ENCODE results near the gene TM4SF4. TPM values are rescaled to one million over a fixed set of nuclear protein-coding genes. Genes with fewer than 3 reads are reported as not detected.

Gene TM4SF4
- total RNA-seq, 1 experiment from 2014 or later, result 1.4 TPM

DNA sequence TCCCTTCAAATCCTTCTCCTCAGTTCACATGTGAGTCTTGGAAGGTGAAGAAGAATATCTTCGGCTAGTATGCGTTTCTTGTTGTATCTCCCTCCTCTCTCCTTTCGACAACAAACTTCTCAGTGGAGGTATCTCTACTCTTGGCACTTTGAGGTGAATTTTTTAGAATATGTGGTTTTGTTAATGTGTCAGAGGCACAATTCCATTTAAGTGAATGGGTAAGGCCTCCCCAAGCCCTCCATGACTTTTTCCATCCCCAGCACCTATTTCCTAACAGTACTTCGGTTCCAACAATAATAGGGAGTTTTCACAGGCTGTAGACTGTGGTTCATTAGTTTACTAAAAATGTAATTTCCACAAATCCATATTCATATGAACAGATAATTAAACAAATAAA, 74.2 kb downstream of the TM4SF4 start (continued):
- TF ChIP-seq, protein P1, sequence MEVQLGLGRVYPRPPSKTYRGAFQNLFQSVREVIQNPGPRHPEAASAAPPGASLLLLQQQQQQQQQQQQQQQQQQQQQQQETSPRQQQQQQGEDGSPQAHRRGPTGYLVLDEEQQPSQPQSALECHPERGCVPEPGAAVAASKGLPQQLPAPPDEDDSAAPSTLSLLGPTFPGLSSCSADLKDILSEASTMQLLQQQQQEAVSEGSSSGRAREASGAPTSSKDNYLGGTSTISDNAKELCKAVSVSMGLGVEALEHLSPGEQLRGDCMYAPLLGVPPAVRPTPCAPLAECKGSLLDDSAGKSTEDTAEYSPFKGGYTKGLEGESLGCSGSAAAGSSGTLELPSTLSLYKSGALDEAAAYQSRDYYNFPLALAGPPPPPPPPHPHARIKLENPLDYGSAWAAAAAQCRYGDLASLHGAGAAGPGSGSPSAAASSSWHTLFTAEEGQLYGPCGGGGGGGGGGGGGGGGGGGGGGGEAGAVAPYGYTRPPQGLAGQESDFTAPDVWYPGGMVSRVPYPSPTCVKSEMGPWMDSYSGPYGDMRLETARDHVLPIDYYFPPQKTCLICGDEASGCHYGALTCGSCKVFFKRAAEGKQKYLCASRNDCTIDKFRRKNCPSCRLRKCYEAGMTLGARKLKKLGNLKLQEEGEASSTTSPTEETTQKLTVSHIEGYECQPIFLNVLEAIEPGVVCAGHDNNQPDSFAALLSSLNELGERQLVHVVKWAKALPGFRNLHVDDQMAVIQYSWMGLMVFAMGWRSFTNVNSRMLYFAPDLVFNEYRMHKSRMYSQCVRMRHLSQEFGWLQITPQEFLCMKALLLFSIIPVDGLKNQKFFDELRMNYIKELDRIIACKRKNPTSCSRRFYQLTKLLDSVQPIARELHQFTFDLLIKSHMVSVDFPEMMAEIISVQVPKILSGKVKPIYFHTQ (CRISPR knock-in tag; IDR thresholded peaks at IDR 0.05), result no peak
- TF ChIP-seq, protein P2, sequence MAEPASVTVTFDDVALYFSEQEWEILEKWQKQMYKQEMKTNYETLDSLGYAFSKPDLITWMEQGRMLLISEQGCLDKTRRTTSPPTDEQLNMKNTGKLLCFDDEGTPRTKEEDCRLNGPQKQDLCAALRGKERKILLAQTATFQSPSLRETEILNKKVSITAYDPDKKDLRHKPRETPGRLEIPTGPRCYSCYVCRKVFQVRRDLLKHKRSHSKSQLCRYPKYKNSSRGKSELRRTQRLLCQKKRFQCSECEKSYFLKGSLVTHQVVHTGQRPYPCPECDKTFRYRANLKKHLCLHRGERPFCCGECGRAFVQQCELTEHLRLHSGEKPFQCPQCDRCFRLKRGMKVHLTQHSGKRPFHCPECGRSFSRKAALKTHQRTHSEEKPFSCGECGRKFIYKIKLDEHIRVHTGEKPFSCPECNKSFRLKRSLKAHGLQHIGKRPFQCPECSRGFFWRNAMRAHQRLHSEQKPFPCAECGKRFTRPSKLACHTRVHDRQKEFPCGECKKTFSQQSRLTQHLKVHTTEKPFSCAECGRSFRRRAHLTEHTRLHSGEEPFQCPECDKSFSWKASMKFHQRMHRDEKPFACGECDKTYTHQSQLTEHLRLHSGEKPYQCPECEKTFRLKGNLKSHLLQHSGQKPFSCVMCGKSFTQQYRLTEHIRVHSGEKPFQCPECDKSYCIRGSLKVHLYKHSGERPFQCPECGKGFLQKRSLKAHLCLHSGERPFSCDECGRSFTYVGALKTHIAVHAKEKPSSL (CRISPR knock-in tag; conservative IDR thresholded peaks at IDR 0.05), result no peak
- TF ChIP-seq, protein P3, sequence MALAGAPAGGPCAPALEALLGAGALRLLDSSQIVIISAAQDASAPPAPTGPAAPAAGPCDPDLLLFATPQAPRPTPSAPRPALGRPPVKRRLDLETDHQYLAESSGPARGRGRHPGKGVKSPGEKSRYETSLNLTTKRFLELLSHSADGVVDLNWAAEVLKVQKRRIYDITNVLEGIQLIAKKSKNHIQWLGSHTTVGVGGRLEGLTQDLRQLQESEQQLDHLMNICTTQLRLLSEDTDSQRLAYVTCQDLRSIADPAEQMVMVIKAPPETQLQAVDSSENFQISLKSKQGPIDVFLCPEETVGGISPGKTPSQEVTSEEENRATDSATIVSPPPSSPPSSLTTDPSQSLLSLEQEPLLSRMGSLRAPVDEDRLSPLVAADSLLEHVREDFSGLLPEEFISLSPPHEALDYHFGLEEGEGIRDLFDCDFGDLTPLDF (CRISPR knock-in tag; IDR thresholded peaks at IDR 0.05), result no peak
- TF ChIP-seq ZNF138 (CRISPR knock-in tag; conservative IDR thresholded peaks at IDR 0.05), result no peak
- TF ChIP-seq ZNF219 (CRISPR knock-in tag; IDR thresholded peaks at IDR 0.05; ENCODE audit: borderline replicate concordance), result no peak
- TF ChIP-seq, protein P4, sequence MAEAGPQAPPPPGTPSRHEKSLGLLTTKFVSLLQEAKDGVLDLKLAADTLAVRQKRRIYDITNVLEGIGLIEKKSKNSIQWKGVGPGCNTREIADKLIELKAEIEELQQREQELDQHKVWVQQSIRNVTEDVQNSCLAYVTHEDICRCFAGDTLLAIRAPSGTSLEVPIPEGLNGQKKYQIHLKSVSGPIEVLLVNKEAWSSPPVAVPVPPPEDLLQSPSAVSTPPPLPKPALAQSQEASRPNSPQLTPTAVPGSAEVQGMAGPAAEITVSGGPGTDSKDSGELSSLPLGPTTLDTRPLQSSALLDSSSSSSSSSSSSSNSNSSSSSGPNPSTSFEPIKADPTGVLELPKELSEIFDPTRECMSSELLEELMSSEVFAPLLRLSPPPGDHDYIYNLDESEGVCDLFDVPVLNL (CRISPR knock-in tag; IDR thresholded peaks at IDR 0.05; ENCODE audit: borderline replicate concordance, low read depth), result no peak
- TF ChIP-seq CREM (CRISPR knock-in tag; IDR thresholded peaks at IDR 0.05), result no peak
- TF ChIP-seq HMGA2 (CRISPR knock-in tag; IDR thresholded peaks at IDR 0.05), result no peak
- TF ChIP-seq NFATC4 (CRISPR knock-in tag; IDR thresholded peaks at IDR 0.05), result no peak
- TF ChIP-seq, protein P5, sequence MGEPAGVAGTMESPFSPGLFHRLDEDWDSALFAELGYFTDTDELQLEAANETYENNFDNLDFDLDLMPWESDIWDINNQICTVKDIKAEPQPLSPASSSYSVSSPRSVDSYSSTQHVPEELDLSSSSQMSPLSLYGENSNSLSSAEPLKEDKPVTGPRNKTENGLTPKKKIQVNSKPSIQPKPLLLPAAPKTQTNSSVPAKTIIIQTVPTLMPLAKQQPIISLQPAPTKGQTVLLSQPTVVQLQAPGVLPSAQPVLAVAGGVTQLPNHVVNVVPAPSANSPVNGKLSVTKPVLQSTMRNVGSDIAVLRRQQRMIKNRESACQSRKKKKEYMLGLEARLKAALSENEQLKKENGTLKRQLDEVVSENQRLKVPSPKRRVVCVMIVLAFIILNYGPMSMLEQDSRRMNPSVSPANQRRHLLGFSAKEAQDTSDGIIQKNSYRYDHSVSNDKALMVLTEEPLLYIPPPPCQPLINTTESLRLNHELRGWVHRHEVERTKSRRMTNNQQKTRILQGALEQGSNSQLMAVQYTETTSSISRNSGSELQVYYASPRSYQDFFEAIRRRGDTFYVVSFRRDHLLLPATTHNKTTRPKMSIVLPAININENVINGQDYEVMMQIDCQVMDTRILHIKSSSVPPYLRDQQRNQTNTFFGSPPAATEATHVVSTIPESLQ (CRISPR knock-in tag; IDR thresholded peaks at IDR 0.05), result no peak
- TF ChIP-seq, protein P6, sequence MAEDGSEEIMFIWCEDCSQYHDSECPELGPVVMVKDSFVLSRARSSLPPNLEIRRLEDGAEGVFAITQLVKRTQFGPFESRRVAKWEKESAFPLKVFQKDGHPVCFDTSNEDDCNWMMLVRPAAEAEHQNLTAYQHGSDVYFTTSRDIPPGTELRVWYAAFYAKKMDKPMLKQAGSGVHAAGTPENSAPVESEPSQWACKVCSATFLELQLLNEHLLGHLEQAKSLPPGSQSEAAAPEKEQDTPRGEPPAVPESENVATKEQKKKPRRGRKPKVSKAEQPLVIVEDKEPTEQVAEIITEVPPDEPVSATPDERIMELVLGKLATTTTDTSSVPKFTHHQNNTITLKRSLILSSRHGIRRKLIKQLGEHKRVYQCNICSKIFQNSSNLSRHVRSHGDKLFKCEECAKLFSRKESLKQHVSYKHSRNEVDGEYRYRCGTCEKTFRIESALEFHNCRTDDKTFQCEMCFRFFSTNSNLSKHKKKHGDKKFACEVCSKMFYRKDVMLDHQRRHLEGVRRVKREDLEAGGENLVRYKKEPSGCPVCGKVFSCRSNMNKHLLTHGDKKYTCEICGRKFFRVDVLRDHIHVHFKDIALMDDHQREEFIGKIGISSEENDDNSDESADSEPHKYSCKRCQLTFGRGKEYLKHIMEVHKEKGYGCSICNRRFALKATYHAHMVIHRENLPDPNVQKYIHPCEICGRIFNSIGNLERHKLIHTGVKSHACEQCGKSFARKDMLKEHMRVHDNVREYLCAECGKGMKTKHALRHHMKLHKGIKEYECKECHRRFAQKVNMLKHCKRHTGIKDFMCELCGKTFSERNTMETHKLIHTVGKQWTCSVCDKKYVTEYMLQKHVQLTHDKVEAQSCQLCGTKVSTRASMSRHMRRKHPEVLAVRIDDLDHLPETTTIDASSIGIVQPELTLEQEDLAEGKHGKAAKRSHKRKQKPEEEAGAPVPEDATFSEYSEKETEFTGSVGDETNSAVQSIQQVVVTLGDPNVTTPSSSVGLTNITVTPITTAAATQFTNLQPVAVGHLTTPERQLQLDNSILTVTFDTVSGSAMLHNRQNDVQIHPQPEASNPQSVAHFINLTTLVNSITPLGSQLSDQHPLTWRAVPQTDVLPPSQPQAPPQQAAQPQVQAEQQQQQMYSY (CRISPR knock-in tag; IDR thresholded peaks at IDR 0.05), result no peak

DNA sequence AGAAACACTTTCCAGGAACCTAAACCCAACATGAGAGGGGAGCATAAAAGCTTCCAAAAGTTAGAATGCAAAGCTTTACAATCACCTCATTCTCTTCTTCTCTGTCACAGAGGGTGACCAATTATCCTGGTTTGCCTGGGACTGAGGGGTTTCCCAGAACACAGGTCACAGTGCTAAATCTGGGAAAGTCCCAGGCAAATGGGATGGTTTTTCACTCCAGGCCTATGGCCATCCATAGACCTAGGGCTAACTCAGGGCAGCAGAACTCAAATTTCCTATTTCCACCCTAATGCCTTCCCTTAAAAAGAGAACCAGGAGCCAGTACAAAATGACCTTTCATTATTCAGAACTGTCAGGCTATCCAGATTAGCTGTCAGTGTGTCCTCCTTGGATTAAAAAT, 77.0 kb downstream of the TM4SF4 start:
- Mint-ChIP-seq H3K27me3 (ENCODE audit: low read depth) (no peaks in the 10 kb centered on the region), H3K4me3 (no peak overlapping the region), H3K36me3 (no peaks in the 10 kb centered on the region), H3K9me3 (no peaks in the 10 kb centered on the region), H3K4me1 (peaks cover 43% of the 10 kb centered on the region), H3K27ac (no peak overlapping the region)
- ChIA-PET CTCF (interaction anchor here (0.7 kb wide), 1 partner anchor 17 kb away, joined by 3 read pairs; no protein-coding TSS in a partner anchor), POLR2A (no interaction called here)
- no peak for ATAC-seq
- no peak for DNase-seq (ENCODE audit: low spot score)
- TF ChIP-seq NR1H2 (CRISPR knock-in tag; IDR thresholded peaks at IDR 0.05) (no peak), FOXP1 (CRISPR knock-in tag; IDR thresholded peaks at IDR 0.05; ENCODE audit: borderline replicate concordance) (no peak), ZNF317 (CRISPR knock-in tag; IDR thresholded peaks at IDR 0.05; ENCODE audit: borderline replicate concordance, low read depth) (no peak), ELF4 (CRISPR knock-in tag; IDR thresholded peaks at IDR 0.05; ENCODE audit: low read depth) (no peak), TP53 (CRISPR knock-in tag; IDR thresholded peaks at IDR 0.05) (no peak), TEAD1 (CRISPR knock-in tag; IDR thresholded peaks at IDR 0.05) (no peak), IRF2 (CRISPR knock-in tag; IDR thresholded peaks at IDR 0.05; ENCODE audit: borderline replicate concordance, low read depth) (no peak), MYBL2 (CRISPR knock-in tag; IDR thresholded peaks at IDR 0.05) (no peak), CBFB (CRISPR knock-in tag; IDR thresholded peaks at IDR 0.05; ENCODE audit: low read depth) (no peak)
- TF ChIP-seq, protein P6 (CRISPR knock-in tag; IDR thresholded peaks at IDR 0.05), result no peak
